MM.1S (cell line): Measurements from ENCODE around the gene HTR2B.

ENCODE experiments used
- CTCF ChIP-seq: fragments of 300-600 bp; sonication (generic); IDR thresholded peaks from 2 replicates; pipeline ENCODE4 v1.5.1; 2016; ENCODE audit warnings: antibody characterized with exemption, low read length, mixed read lengths
- EZH2phosphoT487 ChIP-seq: fragments of 300-600 bp; sonication (generic); IDR thresholded peaks from 2 replicates; pipeline ENCODE4 v1.6.1; 2018; ENCODE audit warnings: antibody characterized with exemption, low read length

DNA sequence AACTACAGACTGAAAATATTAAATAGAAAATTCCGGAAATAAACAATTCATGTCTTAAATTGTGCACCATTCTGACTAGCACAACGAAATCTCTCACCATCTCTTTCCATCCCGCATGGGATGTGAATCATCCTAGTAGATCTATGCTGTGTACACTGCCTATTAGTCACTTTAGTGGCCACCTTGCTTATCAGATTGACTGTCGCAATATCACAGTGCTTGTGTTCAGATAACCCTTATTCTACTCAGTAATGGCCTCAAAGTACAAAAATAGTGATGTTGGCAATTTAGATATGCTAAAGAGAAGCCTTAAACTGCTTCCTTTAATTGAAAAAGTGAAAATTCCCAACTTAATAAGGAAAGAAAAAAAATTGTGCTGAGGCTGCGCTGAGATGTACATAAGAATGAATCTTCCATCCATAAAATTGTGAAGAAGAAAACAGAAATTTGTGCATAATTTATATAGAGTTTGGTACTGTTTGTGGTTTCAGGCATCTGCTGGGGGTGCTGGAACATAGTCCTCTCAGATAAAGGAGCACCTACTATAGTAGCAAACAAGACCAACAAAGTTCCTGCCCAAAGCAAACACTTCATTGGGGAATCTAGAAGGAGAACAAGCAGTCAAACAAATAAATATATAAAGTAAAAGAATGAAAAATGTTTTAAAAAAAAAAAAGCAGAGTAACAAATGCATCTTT is 56.2 kb downstream of the HTR2B start:
- TF ChIP-seq EZH2phosphoT487 (no peak), CTCF (no peak)
